Mesothelial cell of epicardium (in vitro differentiated cells): Measurements from ENCODE around the gene AGER. TPM values are rescaled to one million over a fixed set of nuclear protein-coding genes. Genes with fewer than 3 reads are reported as not detected.

Experiments used
- DNase-seq, 2 experiments: peaks; one replicate each; pipeline ENCODE4 v3.0.0; 2021; ENCODE audit warnings: low spot score in 2 of 2; ENCODE audit not compliant: unreplicated experiment in 2 of 2
- H3K27ac Mint-ChIP-seq: 2 replicates; pipeline ENCODE4 v1.8.0; 2021; ENCODE audit warnings: mixed read lengths
- H3K27me3 Mint-ChIP-seq: 2 replicates; pipeline ENCODE4 v1.8.0; 2021; ENCODE audit warnings: low read depth, mixed read lengths
- H3K36me3 Mint-ChIP-seq: 2 replicates; pipeline ENCODE4 v1.8.0; 2021; ENCODE audit warnings: mixed read lengths
- H3K4me1 Mint-ChIP-seq: 2 replicates; pipeline ENCODE4 v1.8.0; 2021; ENCODE audit warnings: mixed read lengths
- H3K4me3 Mint-ChIP-seq: 2 replicates; pipeline ENCODE4 v1.8.0; 2021; ENCODE audit warnings: mild to moderate bottlenecking, moderate library complexity, mixed read lengths
- H3K9me3 Mint-ChIP-seq: 2 replicates; pipeline ENCODE4 v1.8.0; 2021; ENCODE audit warnings: mixed read lengths
- total RNA-seq: library from RNA; stranded (reverse); gene quantifications from 3 replicates; pipeline ENCODE4 v1.2.1, GENCODE V29; 2021
- TF ChIP-seq, protein P1 (sequence below): fragments of 200-600 bp; sonication (generic); IDR thresholded peaks from one replicate; pipeline ENCODE4 v1.5.0; 2021; ENCODE audit warnings: antibody characterized with exemption; ENCODE audit not compliant: unreplicated experiment

Gene AGER
- total RNA-seq, 1 donor from 2014 or later, result 28.1 TPM

- H3K4me3 Mint-ChIP-seq, result no peak overlapping the region
- DNase-seq, result no peak
- H3K27me3 Mint-ChIP-seq, result no peaks in the 10 kb centered on the region
- peaks cover 41% of the 10 kb centered on the region for H3K36me3 Mint-ChIP-seq
- TF ChIP-seq, protein P1, sequence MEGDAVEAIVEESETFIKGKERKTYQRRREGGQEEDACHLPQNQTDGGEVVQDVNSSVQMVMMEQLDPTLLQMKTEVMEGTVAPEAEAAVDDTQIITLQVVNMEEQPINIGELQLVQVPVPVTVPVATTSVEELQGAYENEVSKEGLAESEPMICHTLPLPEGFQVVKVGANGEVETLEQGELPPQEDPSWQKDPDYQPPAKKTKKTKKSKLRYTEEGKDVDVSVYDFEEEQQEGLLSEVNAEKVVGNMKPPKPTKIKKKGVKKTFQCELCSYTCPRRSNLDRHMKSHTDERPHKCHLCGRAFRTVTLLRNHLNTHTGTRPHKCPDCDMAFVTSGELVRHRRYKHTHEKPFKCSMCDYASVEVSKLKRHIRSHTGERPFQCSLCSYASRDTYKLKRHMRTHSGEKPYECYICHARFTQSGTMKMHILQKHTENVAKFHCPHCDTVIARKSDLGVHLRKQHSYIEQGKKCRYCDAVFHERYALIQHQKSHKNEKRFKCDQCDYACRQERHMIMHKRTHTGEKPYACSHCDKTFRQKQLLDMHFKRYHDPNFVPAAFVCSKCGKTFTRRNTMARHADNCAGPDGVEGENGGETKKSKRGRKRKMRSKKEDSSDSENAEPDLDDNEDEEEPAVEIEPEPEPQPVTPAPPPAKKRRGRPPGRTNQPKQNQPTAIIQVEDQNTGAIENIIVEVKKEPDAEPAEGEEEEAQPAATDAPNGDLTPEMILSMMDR, result no peak
- peaks cover 7% of the 10 kb centered on the region for H3K4me1 Mint-ChIP-seq
- no peaks in the 10 kb centered on the region for H3K9me3 Mint-ChIP-seq
- peak overlapping the region; percentile 45 for H3K27ac Mint-ChIP-seq
Measured at GRCh38 chr6:32167761-32168262, 16.2 kb downstream of the AGER start.

DNA sequence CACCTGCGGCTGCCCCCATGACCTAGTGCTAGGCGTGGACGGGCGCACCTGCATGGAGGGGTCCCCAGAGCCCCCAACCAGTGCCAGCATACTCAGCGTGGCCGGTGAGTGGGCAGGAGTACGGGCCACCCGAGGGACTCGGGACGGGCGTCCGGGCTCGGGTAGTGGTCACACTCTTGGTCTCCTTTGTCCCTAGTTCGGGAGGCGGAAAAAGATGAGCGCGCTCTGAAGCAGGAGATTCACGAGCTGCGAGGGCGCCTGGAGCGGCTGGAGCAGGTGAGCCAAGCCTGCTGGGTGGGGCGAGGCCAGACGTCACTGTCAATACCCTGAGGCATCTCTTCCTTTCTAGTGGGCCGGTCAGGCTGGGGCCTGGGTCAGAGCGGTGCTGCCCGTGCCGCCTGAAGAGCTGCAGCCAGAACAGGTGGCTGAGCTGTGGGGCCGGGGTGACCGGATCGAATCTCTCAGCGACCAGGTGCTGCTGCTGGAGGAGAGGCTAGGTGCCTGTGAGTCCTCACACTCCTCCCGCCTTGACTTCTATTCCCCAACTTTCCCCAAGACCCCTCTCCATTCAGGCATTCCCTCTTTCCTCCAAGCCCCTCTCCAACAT is 16.8 kb downstream of the AGER start:
- Mint-ChIP-seq H3K27ac (peak overlapping the region; percentile 45), H3K4me1 (peaks cover 4% of the 10 kb centered on the region), H3K27me3 (no peaks in the 10 kb centered on the region), H3K36me3 (peaks cover 45% of the 10 kb centered on the region), H3K4me3 (no peak overlapping the region), H3K9me3 (no peaks in the 10 kb centered on the region)
- no peak for DNase-seq
- TF ChIP-seq, protein P1, result no peak

DNA sequence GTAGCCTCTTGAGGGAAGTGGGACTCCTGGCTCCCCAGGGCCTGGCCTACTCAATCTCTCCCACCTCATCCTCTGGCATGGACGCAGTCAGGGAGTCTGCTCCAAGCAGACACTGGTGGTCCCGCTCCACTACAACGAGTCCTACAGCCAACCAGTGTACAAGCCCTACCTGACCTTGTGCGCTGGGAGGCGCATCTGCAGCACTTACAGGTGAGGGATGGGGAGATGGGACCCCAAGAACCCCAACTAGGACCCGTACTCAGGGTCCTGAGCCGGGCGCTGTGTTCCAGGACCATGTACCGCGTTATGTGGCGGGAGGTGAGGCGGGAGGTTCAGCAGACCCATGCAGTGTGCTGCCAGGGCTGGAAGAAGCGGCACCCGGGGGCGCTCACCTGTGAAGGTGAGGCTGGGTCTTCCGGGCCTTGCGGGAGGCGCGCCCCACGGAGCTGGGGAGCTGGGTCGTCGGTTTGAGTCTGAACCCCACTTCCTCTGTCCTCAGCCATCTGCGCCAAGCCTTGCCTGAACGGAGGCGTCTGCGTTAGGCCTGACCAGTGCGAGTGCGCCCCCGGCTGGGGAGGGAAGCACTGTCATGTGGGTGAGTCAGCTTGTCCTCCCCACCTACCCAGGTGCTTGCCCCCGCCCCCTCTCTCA is 17.5 kb downstream of the AGER start:
- H3K27ac Mint-ChIP-seq, result no peak overlapping the region
- H3K9me3 Mint-ChIP-seq, result no peaks in the 10 kb centered on the region
- DNase-seq, result no peak
- peaks cover 4% of the 10 kb centered on the region for H3K4me1 Mint-ChIP-seq
- H3K36me3 Mint-ChIP-seq, result peaks cover 45% of the 10 kb centered on the region
- H3K4me3 Mint-ChIP-seq, result no peak overlapping the region
- TF ChIP-seq, protein P1, result no peak
- H3K27me3 Mint-ChIP-seq, result no peaks in the 10 kb centered on the region

DNA sequence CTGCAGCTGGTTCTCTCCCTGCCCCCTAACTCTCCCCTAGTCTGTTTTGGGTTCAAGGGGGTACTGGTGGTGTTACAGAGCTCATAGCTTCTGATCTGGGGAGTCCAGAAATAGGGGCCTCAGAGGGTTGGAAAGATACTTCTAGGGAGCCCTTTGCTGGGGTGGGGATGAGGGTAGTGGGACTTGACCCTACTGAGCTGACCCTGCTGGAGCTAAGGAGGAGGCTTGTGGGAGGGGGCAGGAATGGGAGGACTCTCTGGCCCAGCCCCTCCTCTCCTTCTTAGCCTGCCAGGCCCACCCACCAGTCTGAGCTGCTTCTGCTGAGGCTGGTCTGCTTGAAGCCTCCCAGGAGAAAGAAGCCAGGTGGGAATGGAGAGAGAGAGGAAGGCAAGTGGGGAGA is 19.8 kb downstream of the AGER start, which contains the start of gene EGFL8:
Gene EGFL8 (plus strand): TSS at position 301 of the 400 bp plus-strand sequence. CDS start 1,571 bp downstream, outside the sequence.
- Mint-ChIP-seq H3K27ac (no peak within 1 kb of the TSS), H3K4me1 (peaks cover 4% of the 10 kb centered on the region), H3K4me3 (no peak within 1 kb of the TSS), H3K36me3 (peaks cover 38% of the 10 kb centered on the region), H3K9me3 (no peaks in the 10 kb centered on the region), H3K27me3 (no peaks in the 10 kb centered on the region)
- no peak for DNase-seq
- TF ChIP-seq, protein P1, result no peak

- no peak overlapping the region for H3K27ac Mint-ChIP-seq
- no peaks in the 10 kb centered on the region for H3K9me3 Mint-ChIP-seq
Measured at GRCh38 chr6:32163559-32164258, 20.3 kb downstream of the AGER start.

More at GRCh38 chr6:32163559-32164258, 20.3 kb downstream of the AGER start:
- TF ChIP-seq, protein P1, result no peak
- no peak for DNase-seq
- Mint-ChIP-seq H3K4me3 (no peak overlapping the region), H3K27me3 (no peaks in the 10 kb centered on the region), H3K4me1 (peaks cover 1% of the 10 kb centered on the region), H3K36me3 (peaks cover 34% of the 10 kb centered on the region)
